CD4-positive, alpha-beta T cell (primary cell): ENCODE measurements around the gene SRPK1. TPM values are rescaled to one million over a fixed set of nuclear protein-coding genes. Genes with fewer than 3 reads are reported as not detected.

Experiments used
- ATAC-seq: fragments of 200-7000 bp; cut with Tn5 transposase; one replicate; pipeline ENCODE4 v1.10.0; 2022; ENCODE audit warnings: mild to moderate bottlenecking; ENCODE audit not compliant: poor library complexity
- CTCF ChIA-PET: fragments of 350-600 bp; sonication (Branson Sonifier 250); formaldehyde crosslinking; loops from one replicate; lab custom pipeline; 2021; ENCODE audit warnings: antibody characterized with exemption, inconsistent platforms; lab: Charles Lee
- POLR2A ChIA-PET: fragments of 350-600 bp; sonication (Branson Sonifier 250); formaldehyde crosslinking; loops from one replicate; lab custom pipeline; 2021; ENCODE audit warnings: antibody characterized with exemption, inconsistent platforms; lab: Charles Lee
- DNase-seq, 14 experiments: peaks; one replicate each; pipeline ENCODE4 v3.0.0-alpha.2; 2013 to 2020; ENCODE audit warnings: mixed read lengths in 2 of 14
- H3K27ac ChIP-seq, 2 donors: one replicate each; pipeline versions ENCODE4 v1.5.1 to v1.7.0; 2013; ENCODE audit warnings: low read length in 2 of 2, low read depth in 1 of 2, mild to moderate bottlenecking in 1 of 2
- H3K27me3 ChIP-seq, 2 experiments: 1 replicate in 1 of 2; 2 replicates in 1 of 2; pipeline versions ENCODE4 v1.6.1 to v1.7.0; 2013; ENCODE audit warnings: low read length in 2 of 2, control low read depth in 1 of 2, mild to moderate bottlenecking in 1 of 2, moderate library complexity in 1 of 2; ENCODE audit not compliant: insufficient read depth in 2 of 2, control insufficient read depth in 1 of 2
- H3K36me3 ChIP-seq: one replicate; pipeline ENCODE4 v1.6.1; 2013; ENCODE audit warnings: low read length, control low read depth; ENCODE audit not compliant: insufficient read depth
- H3K4me1 ChIP-seq: one replicate; pipeline ENCODE4 v1.6.1; 2013; ENCODE audit warnings: low read length, control low read depth; ENCODE audit not compliant: insufficient read depth
- H3K4me3 ChIP-seq: one replicate; pipeline ENCODE4 v1.5.1; 2013; ENCODE audit warnings: mild to moderate bottlenecking, low read length, moderate library complexity
- H3K9me3 ChIP-seq, 2 experiments: 1 replicate in 1 of 2; 2 replicates in 1 of 2; pipeline versions ENCODE4 v1.6.1 to v1.7.0; 2013; ENCODE audit warnings: low read length in 2 of 2, mild to moderate bottlenecking in 2 of 2, control low read depth in 1 of 2, moderate library complexity in 1 of 2; ENCODE audit not compliant: control insufficient read depth in 1 of 2, insufficient read depth in 1 of 2
- H3K27ac Mint-ChIP-seq: one replicate; pipeline ENCODE4 v1.8.0; 2020; ENCODE audit warnings: mixed read lengths
- H3K27me3 Mint-ChIP-seq: one replicate; pipeline ENCODE4 v1.8.0; 2021; ENCODE audit warnings: mixed read lengths
- H3K36me3 Mint-ChIP-seq: one replicate; pipeline ENCODE4 v1.8.0; 2021; ENCODE audit warnings: low read depth, mixed read lengths
- H3K4me1 Mint-ChIP-seq: one replicate; pipeline ENCODE4 v1.8.0; 2021; ENCODE audit warnings: low read depth, mixed read lengths
- H3K4me3 Mint-ChIP-seq: one replicate; pipeline ENCODE4 v1.8.0; 2020; ENCODE audit warnings: mild to moderate bottlenecking, mixed read lengths
- H3K9me3 Mint-ChIP-seq: one replicate; pipeline ENCODE4 v1.8.0; 2020; ENCODE audit warnings: mixed read lengths
- intact Hi-C, 2 experiments: fragments of 100-400 bp; cut with DNase I in 1 of 2; cut with micrococcal nuclease in 1 of 2; formaldehyde crosslinking; loops; one replicate each; pipeline versions ENCODE4 v1.15.1 to v1.9.0; 2023 to 2025; cut with DNase I, micrococcal nuclease
- total RNA-seq, 174 experiments: library from RNA in 2 of 174; stranded (reverse) in 2 of 174; gene quantifications; one replicate each; pipeline ENCODE4 v1.2.3 and lab custom pipeline; 2021 to 2026
- TF ChIP-seq, protein P1 (sequence below): fragments of 200-600 bp; IDR thresholded peaks from one replicate; pipeline ENCODE4 v1.8.0; 2022; ENCODE audit warnings: antibody characterized with exemption, mild to moderate bottlenecking

Gene SRPK1
- total RNA-seq, 2 experiments from 2014 or later = 23.0 to 29.1 TPM

DNA sequence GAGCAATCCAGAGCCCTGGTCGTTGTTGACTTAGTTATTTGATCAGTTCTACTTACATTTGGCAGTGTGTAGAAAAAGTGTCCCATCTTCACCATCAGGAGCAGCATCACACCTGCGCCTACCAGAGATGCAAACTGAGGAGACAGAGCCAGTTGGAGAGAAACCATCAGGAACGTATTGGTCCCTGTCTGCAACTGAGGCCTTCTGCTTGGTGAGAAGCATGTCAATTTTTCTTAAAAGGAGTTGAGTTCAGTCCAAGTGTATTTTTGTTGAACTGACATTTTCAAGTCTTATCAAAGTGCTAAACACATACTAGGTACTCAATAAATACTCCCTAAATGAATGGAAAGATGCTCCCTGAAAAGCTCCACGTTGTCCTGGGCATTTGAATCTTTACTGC is 47.9 kb upstream of the SRPK1 start:
- CTCF ChIA-PET = no interaction called here
- H3K27ac ChIP-seq = no peak overlapping the region
- POLR2A ChIA-PET = no interaction called here
- Mint-ChIP-seq H3K36me3 (no peaks in the 10 kb centered on the region), H3K4me1 (no peaks in the 10 kb centered on the region), H3K9me3 (no peaks in the 10 kb centered on the region), H3K27me3 (no peaks in the 10 kb centered on the region), H3K27ac (no peak overlapping the region), H3K4me3 (no peak overlapping the region)
- TF ChIP-seq, protein P1, sequence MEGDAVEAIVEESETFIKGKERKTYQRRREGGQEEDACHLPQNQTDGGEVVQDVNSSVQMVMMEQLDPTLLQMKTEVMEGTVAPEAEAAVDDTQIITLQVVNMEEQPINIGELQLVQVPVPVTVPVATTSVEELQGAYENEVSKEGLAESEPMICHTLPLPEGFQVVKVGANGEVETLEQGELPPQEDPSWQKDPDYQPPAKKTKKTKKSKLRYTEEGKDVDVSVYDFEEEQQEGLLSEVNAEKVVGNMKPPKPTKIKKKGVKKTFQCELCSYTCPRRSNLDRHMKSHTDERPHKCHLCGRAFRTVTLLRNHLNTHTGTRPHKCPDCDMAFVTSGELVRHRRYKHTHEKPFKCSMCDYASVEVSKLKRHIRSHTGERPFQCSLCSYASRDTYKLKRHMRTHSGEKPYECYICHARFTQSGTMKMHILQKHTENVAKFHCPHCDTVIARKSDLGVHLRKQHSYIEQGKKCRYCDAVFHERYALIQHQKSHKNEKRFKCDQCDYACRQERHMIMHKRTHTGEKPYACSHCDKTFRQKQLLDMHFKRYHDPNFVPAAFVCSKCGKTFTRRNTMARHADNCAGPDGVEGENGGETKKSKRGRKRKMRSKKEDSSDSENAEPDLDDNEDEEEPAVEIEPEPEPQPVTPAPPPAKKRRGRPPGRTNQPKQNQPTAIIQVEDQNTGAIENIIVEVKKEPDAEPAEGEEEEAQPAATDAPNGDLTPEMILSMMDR = no peak
- no peaks in the 10 kb centered on the region for H3K4me1 ChIP-seq
- DNase-seq = no peak
- no peak for ATAC-seq
- intact Hi-C loops = no loop called here
- no peaks in the 10 kb centered on the region for H3K9me3 ChIP-seq
- no peak overlapping the region for H3K4me3 ChIP-seq
- H3K36me3 ChIP-seq = no peaks in the 10 kb centered on the region
- no peaks in the 10 kb centered on the region for H3K27me3 ChIP-seq

DNA sequence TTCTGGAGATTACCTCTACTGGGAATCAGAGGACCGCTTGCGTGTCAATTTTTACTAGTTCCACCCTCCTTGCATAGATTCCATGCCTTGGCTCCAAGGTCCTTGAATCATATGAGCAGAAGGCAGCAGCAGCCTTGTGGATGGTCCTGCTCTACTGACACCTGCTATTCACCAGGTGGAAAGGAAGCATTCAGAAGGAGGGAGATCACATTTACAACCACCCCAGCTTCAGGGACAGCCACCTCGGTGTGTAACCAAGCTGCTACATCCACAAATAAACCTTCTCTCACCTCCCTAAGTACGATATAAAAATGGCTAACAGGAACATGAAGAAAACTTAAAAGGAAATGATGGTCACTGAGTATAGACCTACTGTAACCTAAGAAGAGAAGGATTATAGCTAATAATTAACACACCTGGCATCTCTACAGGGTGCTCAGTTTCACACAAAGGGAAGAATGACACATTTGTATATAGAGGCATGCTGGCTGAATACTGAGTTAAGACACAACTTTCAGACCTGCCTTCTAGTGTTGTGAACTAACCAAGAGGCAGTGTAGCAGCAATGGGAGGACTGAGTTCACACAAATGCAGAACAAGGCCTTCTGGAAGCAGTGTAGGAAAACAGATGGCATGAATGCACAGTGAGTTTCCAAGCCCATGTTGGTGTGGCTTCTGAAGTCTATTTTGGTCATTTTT is 46.3 kb upstream of the SRPK1 start:
- Mint-ChIP-seq H3K9me3 (no peaks in the 10 kb centered on the region), H3K4me3 (no peak overlapping the region), H3K27ac (no peak overlapping the region), H3K27me3 (peaks cover 8% of the 10 kb centered on the region), H3K36me3 (no peaks in the 10 kb centered on the region), H3K4me1 (no peaks in the 10 kb centered on the region)
- H3K36me3 ChIP-seq = no peaks in the 10 kb centered on the region
- TF ChIP-seq, protein P1 = no peak
- H3K4me3 ChIP-seq = no peak overlapping the region
- H3K9me3 ChIP-seq = no peaks in the 10 kb centered on the region
- ChIA-PET POLR2A (no interaction called here), CTCF (interaction anchor here (0.5 kb wide), 1 partner anchor 9 kb away, joined by 3 read pairs; no protein-coding TSS in a partner anchor)
- no peaks in the 10 kb centered on the region for H3K27me3 ChIP-seq
- no peak for DNase-seq
- intact Hi-C loops = no loop called here
- no peaks in the 10 kb centered on the region for H3K4me1 ChIP-seq
- no peak for ATAC-seq
- no peak overlapping the region for H3K27ac ChIP-seq

DNA sequence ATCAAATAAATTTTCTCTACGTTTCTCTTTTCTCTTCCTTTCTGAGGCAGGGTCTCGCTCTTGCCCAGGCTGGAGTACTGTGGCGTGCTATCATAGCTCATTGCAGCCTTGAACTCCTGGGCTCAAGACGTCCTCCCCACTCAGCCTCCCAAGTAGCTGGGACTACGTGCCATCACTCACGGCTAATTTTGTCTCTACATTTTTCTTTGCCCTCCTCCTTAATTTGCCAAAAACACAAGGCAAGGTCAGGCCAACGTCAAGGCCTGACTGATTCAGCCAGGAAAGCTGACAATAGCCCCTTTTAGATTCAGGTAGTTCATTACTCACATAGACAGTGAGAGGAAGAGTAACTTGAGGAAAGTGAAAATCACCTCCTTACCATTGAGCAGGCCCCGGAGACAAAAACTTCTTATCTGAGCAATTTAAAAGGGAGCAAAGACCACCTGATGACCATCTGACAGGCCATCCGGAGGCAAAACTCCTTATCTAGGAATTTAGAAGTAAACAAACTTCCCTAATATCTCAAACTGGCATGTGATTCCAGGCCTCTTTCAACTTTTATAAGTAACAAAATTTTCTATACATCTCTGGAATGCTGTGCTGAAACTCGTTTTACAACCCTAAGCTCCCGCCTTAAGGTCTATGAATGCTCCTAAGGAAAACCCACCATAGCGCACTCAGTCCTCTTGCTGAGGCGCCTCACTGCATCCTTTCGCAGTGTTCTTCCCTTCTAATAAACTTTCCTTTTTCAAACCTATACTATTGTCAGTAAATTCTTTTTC is 42.1 kb upstream of the SRPK1 start:
- Mint-ChIP-seq H3K9me3 (no peaks in the 10 kb centered on the region), H3K4me1 (no peaks in the 10 kb centered on the region), H3K4me3 (no peak overlapping the region), H3K27me3 (peaks cover 21% of the 10 kb centered on the region), H3K27ac (no peak overlapping the region), H3K36me3 (no peaks in the 10 kb centered on the region)
- Histone ChIP-seq H3K9me3 (no peaks in the 10 kb centered on the region), H3K4me1 (no peaks in the 10 kb centered on the region), H3K4me3 (no peak overlapping the region), H3K27me3 (peaks cover 0 to 3% of the 10 kb centered on the region in 2 experiments), H3K36me3 (no peaks in the 10 kb centered on the region), H3K27ac (no peak overlapping the region)
- intact Hi-C loops = no loop called here
- ChIA-PET CTCF (no interaction called here), POLR2A (interaction anchor here (1.0 kb wide), 1 partner anchor 129 kb away, joined by 3 read pairs; no protein-coding TSS in a partner anchor)
- ATAC-seq (no peak), DNase-seq (no peak)
- TF ChIP-seq, protein P1 = no peak
